Glutamatergic neuron (in vitro differentiated cells): ENCODE data around the gene MRI1. TPM values are rescaled to one million over a fixed set of nuclear protein-coding genes. Genes with fewer than 3 reads are reported as not detected.
A peak's percentile ranks its signal among the peaks of the same experiment; 100 is the strongest.

ENCODE experiments used
- DNase-seq: peaks from one replicate; pipeline ENCODE4 v3.0.0; 2022
- H3K27ac Mint-ChIP-seq: one replicate; pipeline ENCODE4 v1.8.0; 2020; ENCODE audit warnings: mild to moderate bottlenecking, mixed read lengths, inconsistent platforms; ENCODE audit not compliant: unreplicated experiment
- H3K27me3 Mint-ChIP-seq: one replicate; pipeline ENCODE4 v1.8.0; 2020; ENCODE audit warnings: mild to moderate bottlenecking, moderate library complexity, mixed read lengths, inconsistent platforms; ENCODE audit not compliant: unreplicated experiment
- H3K36me3 Mint-ChIP-seq: one replicate; pipeline ENCODE4 v1.8.0; 2020; ENCODE audit warnings: mild to moderate bottlenecking, mixed read lengths, inconsistent platforms; ENCODE audit not compliant: unreplicated experiment
- H3K4me1 Mint-ChIP-seq: one replicate; pipeline ENCODE4 v1.8.0; 2020; ENCODE audit warnings: mild to moderate bottlenecking, low read depth, mixed read lengths, inconsistent platforms; ENCODE audit not compliant: unreplicated experiment
- H3K4me3 Mint-ChIP-seq: one replicate; pipeline ENCODE4 v1.8.0; 2020; ENCODE audit warnings: mild to moderate bottlenecking, mixed read lengths, inconsistent platforms; ENCODE audit not compliant: unreplicated experiment
- H3K9me3 Mint-ChIP-seq: one replicate; pipeline ENCODE4 v1.8.0; 2020; ENCODE audit warnings: mild to moderate bottlenecking, moderate library complexity, mixed read lengths, inconsistent platforms; ENCODE audit not compliant: unreplicated experiment
- CTCF ChIP-seq: fragments of 200-600 bp; sonication (generic); IDR thresholded peaks from one replicate; pipeline ENCODE4 v1.5.0; 2021; ENCODE audit not compliant: partially characterized antibody, unreplicated experiment
- total RNA-seq: library from RNA; stranded (reverse); fragmentation: NEBNext Ultra II Directional; extraction: Animal tissue kit (Norgen Biotek cat#: 25700); gene quantifications from one replicate; pipeline ENCODE4 v1.2.1, GENCODE V29; 2021; ENCODE audit not compliant: unreplicated experiment

The MRI1 gene
- total RNA-seq, 1 donor from 2014 or later, result 21.9 TPM

- no peak for TF ChIP-seq CTCF
- Mint-ChIP-seq H3K4me3 (peak overlapping the region; percentile 90), H3K4me1 (peaks cover 1% of the 10 kb centered on the region), H3K36me3 (peaks cover 6% of the 10 kb centered on the region), H3K9me3 (peaks cover 5% of the 10 kb centered on the region), H3K27ac (peak overlapping the region; percentile 14), H3K27me3 (peaks cover 11% of the 10 kb centered on the region)
- DNase-seq, result no peak
These were observed 32.2 kb downstream of the MRI1 start for GRCh38 chr19:13796301-13797057.

GRCh38 chr19:13797058-13797440 is 32.7 kb downstream of the MRI1 start:
- DNase-seq, result no peak
- Mint-ChIP-seq H3K4me1 (peaks cover 1% of the 10 kb centered on the region), H3K27me3 (peaks cover 11% of the 10 kb centered on the region), H3K36me3 (peaks cover 6% of the 10 kb centered on the region), H3K4me3 (peak overlapping the region; percentile 90), H3K27ac (no peak overlapping the region), H3K9me3 (peaks cover 5% of the 10 kb centered on the region)
- TF ChIP-seq CTCF, result no peak

GRCh38 chr19:13797870-13798269 is 33.5 kb downstream of the MRI1 start:
- Mint-ChIP-seq H3K27me3 (peaks cover 11% of the 10 kb centered on the region), H3K36me3 (peaks cover 6% of the 10 kb centered on the region), H3K4me1 (peaks cover 1% of the 10 kb centered on the region), H3K27ac (no peak overlapping the region), H3K4me3 (peak overlapping the region; percentile 20), H3K9me3 (peaks cover 7% of the 10 kb centered on the region)
- DNase-seq, result no peak
- TF ChIP-seq CTCF, result no peak

- Mint-ChIP-seq H3K4me1 (no peaks in the 10 kb centered on the region), H3K4me3 (no peak overlapping the region), H3K27me3 (peaks cover 5% of the 10 kb centered on the region), H3K27ac (no peak overlapping the region), H3K36me3 (peaks cover 6% of the 10 kb centered on the region), H3K9me3 (peaks cover 2% of the 10 kb centered on the region)
- no peak for DNase-seq
- no peak for TF ChIP-seq CTCF
These were observed 35.3 kb downstream of the MRI1 start for GRCh38 chr19:13799669-13800068.

- no peak overlapping the region for H3K4me3 Mint-ChIP-seq
- no peak for TF ChIP-seq CTCF
- no peak for DNase-seq
- H3K9me3 Mint-ChIP-seq, result peaks cover 2% of the 10 kb centered on the region
- H3K36me3 Mint-ChIP-seq, result peaks cover 6% of the 10 kb centered on the region
- no peak overlapping the region for H3K27ac Mint-ChIP-seq
- peaks cover under 1% of the 10 kb centered on the region for H3K27me3 Mint-ChIP-seq
- no peaks in the 10 kb centered on the region for H3K4me1 Mint-ChIP-seq
These were observed 38.7 kb downstream of the MRI1 start for GRCh38 chr19:13803038-13803437.
